GM21786 (cell line): ENCODE data around the gene SPIRE1.

Experiments used
- ATAC-seq: cut with Tn5 transposase; IDR thresholded peaks from one replicate; pipeline ENCODE4 v1.9.1; 2021; ENCODE audit not compliant: unreplicated experiment

Gene SPIRE1

DNA sequence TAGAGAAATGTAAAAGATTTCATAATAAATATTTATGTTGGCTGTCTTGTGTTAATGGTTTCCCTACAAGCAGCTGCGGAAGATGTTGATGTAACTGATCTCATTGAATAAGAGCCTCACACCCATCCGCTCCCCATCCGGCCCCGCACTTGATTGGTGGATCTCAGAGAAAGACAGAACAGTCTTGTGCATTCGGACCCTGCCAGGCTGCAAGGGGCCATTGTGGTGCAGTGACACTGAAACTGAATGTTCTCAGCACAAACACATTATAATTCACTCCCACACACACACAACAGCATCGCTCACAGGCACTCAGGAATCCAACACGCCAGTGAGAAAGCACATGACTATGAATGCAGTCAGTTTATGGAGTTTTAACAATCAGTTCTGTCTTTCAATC lies 202.4 kb downstream of the SPIRE1 start:
- ATAC-seq, result no peak

DNA sequence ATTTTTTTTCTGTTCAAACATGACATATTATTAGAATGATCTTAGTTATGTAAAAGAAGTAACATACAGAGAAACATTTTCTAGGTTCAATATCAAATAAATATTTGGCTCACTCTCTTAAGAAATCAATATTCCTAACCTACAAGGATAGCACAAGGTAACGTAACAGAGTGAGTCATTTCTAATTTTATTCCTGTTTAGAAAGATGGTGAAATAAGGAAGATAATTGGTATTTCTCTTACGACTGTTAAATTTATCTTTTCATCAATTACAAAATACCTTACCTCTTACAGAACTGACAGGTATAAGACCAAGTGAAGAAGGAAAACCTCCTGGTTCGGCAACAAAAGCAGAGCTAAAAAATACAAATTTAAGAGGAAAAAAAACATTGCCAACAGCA lies 205.1 kb downstream of the SPIRE1 start:
- no peak for ATAC-seq

DNA sequence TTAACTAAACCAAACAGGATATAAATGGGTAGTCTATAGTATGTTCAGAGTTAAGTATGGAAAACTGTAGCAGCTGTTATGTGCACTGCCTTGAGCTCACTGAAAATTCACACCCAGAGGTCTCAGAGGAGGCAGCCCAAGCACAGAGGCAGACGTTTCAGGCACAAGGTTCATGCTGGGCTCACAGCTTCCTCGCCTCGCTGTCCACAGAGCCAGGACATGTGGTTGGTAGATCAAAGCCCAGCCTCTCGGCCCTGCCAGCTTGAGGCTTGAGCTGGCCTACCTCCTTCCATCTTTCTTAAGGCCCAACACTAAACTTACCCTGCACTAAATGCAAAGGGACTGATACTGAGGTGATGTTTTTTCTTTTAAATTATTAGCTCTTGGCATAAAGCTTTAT lies 206.5 kb downstream of the SPIRE1 start:
- no peak for ATAC-seq

DNA sequence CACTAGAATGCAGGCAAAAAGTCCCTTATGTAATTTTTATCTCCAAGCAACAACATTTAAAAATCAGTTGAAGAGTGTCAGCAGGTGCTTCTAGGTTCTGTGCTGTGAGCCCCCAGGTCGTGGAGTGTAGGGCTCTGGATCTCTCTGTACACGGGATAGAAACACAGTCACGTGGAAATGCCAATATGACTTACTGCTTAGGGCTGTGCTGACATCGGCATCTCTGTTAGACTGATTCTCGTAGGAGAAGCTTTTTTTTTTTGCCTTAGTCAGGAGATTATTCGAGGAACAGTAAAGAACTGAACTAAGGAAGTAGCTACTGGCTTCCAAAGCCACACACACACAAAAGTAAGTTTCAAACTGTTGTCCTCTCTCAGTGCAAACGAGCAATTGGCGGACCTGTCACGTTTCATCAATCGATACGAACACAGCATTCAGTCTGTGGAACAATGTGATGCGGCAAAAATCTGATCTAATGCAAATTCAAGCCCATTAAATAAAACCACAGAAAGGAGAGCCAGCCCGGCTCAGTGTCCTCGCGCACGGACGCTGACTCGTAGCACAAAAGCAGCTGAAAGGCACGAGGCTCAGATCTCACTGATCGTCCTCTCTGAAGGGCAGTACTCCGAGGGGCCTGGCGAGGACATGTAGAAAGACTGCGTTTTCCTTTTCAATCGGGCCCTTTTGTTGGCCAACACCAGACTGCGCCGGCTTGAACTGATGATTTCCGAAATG lies 208.7 kb downstream of the SPIRE1 start:
- no peak for ATAC-seq

DNA sequence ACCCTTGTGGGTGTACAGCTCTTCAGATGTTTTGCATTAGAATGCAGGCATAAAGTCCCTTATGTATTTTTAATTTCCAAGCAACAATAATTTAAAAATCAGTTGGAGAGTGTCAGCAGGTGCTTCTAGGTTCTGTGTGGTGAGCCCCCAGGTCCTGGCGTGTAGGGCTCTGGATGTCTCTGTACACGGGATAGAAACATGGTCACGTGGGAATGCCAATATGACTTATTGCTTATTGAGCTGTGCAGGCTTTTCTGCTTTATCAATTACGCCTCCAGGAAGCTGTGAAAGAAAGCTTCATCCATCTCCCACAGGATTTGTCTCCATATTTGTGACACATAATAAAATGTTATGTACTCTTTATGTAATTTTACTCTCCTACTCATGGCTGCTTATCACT lies 212.4 kb downstream of the SPIRE1 start:
- no peak for ATAC-seq

DNA sequence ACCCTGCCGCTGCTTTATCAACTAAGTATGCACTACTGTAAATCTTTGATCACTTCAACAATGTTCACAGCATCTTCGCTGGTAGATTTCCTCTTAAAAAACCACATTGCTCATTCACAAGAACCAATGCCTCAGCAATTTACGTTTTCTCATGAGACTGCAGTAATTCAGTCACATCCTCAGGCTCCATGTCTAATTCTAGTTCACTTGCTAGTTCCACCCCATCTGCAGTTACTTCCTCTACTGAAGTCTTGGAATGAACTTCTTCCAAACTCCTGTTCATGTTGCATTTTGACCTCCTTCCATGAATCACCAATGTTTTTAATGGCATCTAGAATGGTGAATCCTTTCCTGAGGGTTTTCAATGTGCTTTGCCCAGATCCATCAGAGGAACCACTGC lies 214.4 kb downstream of the SPIRE1 start:
- ATAC-seq, result no peak

DNA sequence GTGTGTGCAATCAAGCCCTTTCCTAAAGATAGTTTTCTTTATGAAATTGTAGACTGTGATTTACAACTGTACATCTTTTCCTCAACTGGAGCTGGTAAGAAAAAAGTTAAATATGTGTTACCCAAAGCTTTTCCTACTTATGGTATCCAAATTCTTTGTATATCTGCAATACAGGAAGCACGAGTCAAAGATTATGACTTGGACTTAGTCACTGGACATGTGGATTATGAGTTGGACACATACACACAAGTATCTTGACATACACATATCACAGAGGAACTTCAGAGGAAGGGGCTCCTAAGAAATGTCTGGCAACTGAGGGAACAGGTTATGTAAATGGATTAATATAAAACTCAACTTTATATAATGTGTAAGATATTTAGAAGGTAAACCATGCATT lies 215.0 kb downstream of the SPIRE1 start:
- no peak for ATAC-seq

DNA sequence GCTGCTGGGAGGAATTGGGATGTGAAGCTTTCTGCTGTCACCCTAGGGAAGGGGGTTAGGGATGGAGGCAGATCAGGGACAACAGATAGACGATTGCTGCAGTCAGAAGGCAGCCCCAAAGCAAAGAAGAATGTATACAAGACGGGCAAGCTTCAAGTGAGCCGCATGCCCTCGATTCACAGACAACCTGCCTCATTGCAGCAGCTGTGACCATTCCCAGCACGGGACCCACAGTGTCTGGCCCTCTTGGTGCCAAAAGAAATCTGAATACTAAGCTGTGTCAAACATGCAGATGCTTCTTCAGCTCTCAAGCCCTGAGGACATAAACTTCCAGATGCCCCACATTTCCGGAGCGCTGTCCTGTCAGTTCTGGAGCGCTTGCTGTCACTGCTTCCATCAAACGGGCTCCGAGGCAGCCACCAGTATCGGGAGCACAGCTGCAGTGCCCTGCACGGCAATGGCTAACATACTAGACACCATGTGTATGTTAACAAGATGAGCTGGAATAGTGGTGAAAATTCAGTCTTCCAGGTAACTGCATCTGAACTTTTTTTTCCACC lies 216.4 kb downstream of the SPIRE1 start:
- ATAC-seq, result no peak

DNA sequence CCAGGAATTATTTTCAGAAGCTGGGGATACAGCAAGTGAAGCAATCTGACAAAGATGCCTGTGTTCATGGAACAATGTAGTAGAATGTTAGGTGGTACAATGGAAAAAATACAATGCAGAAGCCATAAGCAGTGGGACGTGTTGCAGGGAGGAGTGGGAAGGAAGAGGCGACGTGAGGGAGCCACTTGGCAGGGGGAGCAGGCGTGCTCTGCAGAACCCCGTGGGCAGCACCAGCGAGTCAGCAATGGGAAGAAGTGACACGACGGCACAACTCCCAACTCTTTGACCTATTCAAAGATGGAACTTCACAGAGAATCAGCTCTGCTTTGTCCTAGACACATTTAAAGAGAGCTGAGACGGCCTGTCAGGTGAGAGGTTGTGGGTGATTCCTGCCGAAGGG lies 219.7 kb downstream of the SPIRE1 start:
- ATAC-seq, result no peak

DNA sequence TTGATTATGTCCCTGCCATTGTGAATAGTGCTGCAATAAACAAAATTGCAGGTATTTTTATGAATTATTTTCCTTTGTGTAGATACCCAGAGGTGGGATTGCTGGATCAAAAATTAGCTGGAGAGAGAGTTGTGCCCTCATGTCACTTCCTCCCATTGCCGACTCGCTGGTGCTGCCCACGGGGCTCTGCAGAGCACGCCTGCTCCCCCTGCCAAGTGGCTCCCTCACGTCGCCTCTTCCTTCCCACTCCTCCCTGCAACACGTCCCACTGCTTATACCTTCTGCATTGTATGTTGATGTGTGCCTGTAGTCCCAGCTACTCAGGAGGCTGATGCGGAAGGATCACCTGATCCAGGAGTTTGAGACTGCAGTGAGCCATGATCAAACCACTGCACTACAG lies 222.0 kb downstream of the SPIRE1 start:
- no peak for ATAC-seq

DNA sequence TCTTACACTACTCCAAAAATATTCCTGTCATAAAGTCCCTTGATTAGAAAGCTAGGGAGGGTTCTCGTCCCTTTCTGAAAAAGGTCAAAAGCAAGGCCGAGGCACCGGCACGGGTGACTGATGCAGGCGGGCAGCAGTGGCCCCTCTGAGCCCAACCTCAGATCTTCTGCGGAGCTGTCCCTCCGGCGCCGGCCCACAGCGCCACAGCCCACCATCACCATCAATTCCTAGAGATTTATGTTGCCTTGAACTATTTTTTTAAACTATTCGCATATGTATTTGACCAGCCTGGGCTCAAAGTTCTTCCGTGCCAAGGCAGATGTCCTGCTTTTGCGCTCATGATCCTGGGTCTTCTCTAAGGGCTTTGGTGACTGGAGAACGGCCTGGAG lies 223.4 kb downstream of the SPIRE1 start:
- ATAC-seq, result no peak

DNA sequence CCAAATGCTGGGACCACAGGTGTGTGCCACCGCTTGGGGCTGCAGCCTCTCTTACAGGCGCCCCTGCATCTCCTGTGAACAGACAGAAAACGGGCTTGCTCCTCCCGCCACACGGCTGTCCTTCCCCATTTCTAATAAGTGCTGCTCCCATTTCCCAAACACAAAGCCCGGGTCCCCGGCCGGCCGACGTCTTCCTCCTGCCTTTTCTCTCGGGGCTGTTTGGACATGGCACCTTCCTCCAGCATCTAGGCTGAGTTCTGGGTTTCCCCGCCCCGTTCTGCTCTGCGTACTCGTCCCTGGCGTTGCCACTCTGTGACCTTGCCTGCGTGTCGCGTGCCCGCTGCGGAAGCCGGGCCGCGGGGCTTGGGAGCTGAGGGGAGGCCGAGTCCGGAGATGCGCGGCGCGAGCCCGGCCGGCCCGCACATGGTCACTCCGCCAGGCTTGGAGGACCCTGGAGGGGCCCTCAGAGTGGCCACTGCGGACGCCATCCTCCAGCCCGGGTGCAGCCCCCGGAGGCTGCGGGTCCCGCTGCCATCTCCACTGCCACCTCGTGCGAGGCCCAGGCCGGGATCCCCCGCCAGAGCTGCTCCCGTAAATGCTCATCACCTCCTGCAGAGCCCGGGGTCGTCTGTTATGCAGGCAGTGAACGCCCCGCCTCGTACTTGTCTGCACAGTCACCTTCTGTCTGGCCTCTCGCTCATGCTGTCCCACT lies 223.9 kb downstream of the SPIRE1 start:
- ATAC-seq, result no peak

DNA sequence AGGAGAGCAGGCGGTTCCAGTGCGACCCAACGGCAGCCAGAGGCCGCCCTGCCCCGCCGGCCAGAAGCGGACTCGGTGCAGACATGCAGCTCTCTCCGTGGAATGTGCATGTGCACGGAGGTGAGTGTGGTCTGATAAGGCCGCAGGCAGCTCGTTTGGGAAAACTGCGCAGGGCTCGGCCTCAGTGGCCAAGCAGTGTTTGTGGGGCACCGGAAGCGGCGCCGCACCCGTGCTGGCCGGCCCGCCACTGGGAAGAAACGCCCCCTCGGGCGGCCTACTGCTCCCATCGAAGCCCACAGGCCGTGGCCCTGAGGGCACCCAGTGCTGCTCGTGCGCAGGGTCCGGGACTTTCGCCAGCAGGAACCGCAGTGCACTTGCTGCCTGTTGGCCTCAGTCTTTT lies 225.0 kb downstream of the SPIRE1 start:
- ATAC-seq, result no peak

DNA sequence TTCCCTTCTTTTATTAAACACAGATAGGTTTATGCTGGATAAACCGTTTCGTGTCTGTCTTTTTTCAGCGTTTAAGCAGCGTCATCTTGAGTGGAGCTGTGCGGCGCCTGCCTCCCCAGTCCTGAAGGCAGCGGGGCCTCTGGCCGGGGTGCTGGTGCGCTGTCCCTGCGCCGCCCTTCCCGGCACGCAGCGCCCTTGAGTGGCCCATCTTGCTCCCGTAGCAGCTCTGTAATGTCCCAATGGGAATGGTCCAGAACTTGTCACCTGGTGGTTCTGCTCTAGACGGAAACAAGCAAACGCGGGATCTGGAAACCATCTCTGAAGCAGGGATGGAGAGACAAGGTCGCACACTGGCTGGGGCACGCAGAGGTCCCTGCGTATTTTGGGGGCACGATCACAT lies 225.7 kb downstream of the SPIRE1 start:
- no peak for ATAC-seq

DNA sequence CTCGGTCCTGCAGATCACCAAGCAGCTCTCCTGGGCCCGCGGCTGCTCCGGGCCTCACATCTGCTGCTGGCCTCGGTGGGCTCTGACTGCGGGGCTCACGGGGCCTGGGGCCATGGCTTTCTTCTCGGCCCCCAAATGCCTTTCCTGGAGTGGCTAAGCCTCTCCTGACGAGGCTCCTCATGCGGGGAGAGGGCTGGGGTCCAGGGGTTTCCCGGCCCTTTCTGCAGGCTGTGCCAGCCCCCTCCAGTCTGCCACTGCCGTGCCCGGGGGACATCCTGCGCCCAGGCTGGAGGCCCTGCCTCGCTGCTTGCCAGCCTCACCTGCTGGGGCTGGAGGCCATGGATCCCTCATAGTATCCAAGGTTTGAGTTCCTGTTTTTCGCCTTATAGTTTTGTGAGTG lies 226.3 kb downstream of the SPIRE1 start:
- no peak for ATAC-seq

DNA sequence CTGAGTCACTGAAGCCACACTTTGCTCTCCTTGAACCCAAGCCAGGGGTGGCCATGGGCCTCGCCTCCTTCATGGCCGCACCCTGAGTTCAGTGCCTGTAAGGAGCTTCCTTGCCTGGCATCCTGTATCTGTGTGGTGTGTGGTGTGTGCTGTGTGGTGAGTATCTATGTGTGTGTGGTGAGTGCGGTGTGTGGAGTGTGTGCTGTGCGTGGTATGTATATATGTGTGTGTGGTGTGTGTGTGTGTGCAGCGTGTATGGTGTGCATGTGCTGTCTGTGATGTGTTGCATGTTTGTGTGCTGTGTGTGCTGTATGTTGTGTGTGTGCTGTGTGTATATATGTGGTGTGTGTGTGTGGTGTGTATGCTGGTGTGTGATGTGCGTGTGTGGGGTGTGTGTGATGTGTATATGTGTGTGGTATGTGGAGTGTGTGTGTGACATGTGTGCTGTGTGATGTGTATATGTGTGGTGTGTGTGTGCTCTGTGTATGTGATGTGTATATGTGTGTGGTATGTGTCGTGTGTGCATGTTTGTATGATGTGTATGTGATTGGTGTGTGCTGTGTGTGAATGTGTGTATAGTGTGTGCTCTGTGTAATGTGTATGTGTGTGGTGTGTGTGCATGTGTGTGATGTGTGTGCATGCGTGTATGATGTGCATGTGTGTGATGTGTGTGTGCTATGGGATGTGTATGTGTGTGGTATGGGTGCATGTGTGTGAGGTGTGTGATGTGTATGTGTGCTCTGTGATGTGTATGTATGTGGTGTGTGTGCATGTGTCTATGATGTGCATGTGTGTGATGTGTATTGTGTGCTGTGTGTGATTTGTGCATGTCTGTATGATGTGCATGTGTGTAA lies 227.5 kb downstream of the SPIRE1 start:
- no peak for ATAC-seq

DNA sequence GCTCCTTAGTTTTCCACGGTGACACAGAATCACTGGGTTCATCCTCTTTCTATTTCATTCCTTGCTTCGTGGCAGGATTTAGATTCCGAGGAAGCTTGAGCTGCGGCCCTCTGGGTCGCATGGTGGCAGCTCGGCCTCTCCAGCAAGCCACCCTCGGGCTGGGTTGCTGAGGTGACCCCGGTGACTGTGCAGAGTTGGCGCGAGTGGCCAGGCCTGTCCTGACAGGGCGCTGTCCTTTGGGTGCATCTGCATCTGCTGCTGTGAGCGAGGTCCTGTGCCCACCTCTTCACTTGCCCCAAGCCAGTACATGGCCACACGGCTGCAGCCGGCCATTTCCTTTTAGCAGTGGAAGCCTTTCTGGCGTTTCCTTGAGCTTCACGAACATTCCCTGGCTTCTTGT lies 228.4 kb downstream of the SPIRE1 start:
- no peak for ATAC-seq

DNA sequence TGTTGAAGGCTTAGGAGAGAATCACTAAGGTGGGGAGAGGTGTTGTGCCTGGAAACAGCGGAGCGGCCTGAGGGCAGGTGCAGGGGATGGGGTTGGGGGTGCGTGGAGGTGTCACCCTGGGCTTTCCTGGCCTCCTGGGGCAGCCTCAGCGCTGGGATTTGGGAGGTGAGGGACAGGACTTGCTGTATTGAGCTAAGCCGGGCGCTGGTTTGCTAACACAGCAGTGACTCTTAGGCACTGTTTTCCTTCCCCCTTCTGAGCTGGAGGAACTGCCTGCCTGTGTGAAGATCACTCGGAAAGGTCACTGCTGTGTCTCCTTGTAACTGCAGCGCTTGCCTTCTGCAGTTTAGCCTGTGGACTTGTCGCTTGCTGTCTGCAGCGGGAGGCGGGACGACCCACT lies 229.0 kb downstream of the SPIRE1 start:
- no peak for ATAC-seq

DNA sequence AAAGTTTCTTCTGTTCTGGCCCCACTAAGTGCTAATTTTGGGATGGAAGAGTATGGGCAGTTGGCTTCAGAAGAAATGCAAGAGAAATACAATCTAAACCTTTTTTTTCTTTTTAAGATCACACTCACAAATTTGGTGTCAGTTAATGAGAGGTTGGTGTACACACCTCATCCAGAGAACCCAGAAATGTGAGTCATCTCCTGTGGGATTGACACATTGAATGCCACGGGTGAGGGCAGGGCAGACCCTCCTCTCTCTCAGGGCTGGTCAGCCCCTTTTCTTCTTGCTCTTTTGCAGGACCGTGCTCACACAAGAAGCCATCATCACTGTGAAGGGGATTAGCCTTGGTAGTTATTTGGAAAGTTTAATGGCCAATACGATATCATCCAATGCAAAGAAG lies 231.0 kb downstream of the SPIRE1 start:
- ATAC-seq, result no peak

DNA sequence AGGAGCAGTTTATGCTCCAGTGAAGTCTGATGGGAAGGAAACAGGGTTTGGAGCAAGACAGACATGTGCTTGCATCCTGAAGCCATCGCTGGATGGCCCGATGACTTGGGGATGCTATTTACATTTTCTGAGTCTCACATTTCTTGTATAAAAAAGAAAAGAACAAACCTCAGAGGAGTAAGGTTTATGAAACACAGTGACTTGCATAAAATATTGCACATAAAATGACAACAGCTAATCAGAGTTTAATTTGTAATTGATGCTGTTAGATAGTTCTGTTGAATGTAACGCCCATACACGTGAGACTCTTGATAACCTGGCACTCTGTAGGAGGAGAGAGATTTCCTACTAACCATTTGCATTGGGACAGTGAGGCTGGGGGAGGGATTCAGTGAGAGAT lies 233.7 kb downstream of the SPIRE1 start:
- no peak for ATAC-seq

DNA sequence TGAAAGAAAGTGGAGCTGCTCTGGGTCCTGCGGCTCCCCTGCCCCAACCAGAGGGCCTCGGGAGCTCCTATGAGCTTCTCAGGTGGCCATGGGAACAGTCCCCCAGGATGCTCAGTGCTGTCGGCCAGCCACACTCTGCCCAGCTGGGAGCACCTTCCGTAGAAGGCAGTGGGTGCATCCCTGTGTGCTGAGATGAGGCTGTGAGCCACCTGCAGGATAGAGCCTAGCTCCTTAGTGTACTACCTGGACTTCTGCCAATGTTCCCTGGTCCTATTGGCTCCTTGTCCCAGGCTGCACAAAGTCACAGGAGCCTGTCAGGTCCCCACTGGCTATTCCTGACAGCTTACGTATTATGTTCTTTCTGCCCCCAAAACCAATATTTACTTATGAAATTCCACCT lies 234.1 kb downstream of the SPIRE1 start:
- no peak for ATAC-seq

DNA sequence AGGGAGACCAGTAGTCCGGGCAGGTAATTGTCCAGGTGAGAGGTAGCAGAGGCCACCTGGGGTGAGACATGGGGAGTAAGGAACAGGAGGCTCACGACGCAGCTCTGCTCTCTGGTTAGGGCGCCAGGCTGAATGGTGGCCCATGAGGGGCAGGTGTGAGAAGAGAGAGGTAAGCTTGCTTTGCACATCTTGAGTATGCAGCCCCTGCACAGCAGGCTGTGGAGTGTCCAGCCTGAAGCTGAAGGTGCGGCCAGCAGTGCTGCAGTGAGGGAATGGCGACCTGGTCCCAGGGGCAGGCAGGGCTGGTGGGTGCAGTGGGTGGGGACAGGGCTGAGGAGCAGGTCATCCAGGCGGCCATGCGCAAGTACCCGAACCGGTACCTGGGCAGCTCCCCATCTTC lies 234.5 kb downstream of the SPIRE1 start:
- no peak for ATAC-seq
